Measurements from ENCODE around the gene FAR2.

FAR2 gene

GRCh38 chr12:29191267-29191850 is 42.3 kb downstream of the FAR2 start:
- no peaks in the 10 kb centered on the region for H3K4me1 ChIP-seq (ENCODE audit: control insufficient read depth, insufficient read depth, low read length)
- CTCF ChIA-PET: interaction anchor here (0.6 kb wide), 1 partner anchor 1532 kb away, joined by 3 read pairs; no protein-coding TSS in a partner anchor
- no peaks in the 10 kb centered on the region for H3K9me3 ChIP-seq (ENCODE audit: control insufficient read depth, insufficient read depth, low read depth, low read length)
- H3K36me3 ChIP-seq (ENCODE audit: control insufficient read depth in 2 of 2, insufficient read depth in 1 of 2, low read length in 2 of 2): no peaks in the 10 kb centered on the region
- POLR2A ChIA-PET: interaction anchor here (0.5 kb wide), 1 partner anchor 1087 kb away, joined by 3 read pairs; no protein-coding TSS in a partner anchor
- no peak overlapping the region for H3K4me3 ChIP-seq (ENCODE audit: low read depth, low read length)
- no peak for TF ChIP-seq ZNF362 (tag by site-specific recombination; IDR thresholded peaks at IDR 0.05)
- no peak for TF ChIP-seq ZNF624 (tag by site-specific recombination; IDR thresholded peaks at IDR 0.05)
- no peak for TF ChIP-seq GLIS2 (tag by site-specific recombination; IDR thresholded peaks at IDR 0.05)
- TF ChIP-seq ZNF654 (tag by site-specific recombination; IDR thresholded peaks at IDR 0.05; ENCODE audit: low read depth): no peak
- TF ChIP-seq ZNF701 (tag by site-specific recombination; IDR thresholded peaks at IDR 0.05): no peak
- no peak for TF ChIP-seq SP7 (tag by site-specific recombination; IDR thresholded peaks at IDR 0.05)
- TF ChIP-seq SCRT1 (tag by site-specific recombination; IDR thresholded peaks at IDR 0.05; ENCODE audit: borderline replicate concordance): no peak
- no peak for TF ChIP-seq ZNF670 (tag by site-specific recombination; IDR thresholded peaks at IDR 0.05; ENCODE audit: low read depth)
- TF ChIP-seq ZNF423 (tag by site-specific recombination; IDR thresholded peaks at IDR 0.05): no peak
- no peak for TF ChIP-seq ZNF175 (tag by site-specific recombination; IDR thresholded peaks at IDR 0.05)
- no peak overlapping the region for H3K27ac ChIP-seq (ENCODE audit: extremely low read depth, low read depth, low read length)

- Histone ChIP-seq H3K9me3 (ENCODE audit: control insufficient read depth, insufficient read depth, low read depth, low read length) (no peaks in the 10 kb centered on the region), H3K4me3 (ENCODE audit: low read depth, low read length) (no peak overlapping the region), H3K36me3 (ENCODE audit: control insufficient read depth in 2 of 2, insufficient read depth in 1 of 2, low read length in 2 of 2) (no peaks in the 10 kb centered on the region), H3K27ac (ENCODE audit: extremely low read depth, low read depth, low read length) (no peak overlapping the region), H3K4me1 (ENCODE audit: control insufficient read depth, insufficient read depth, low read length) (no peaks in the 10 kb centered on the region)
- TF ChIP-seq SETDB1 (IDR thresholded peaks at IDR 0.05; ENCODE audit: insufficient read length, low read length) (no peak), SP3 (tag by site-specific recombination; IDR thresholded peaks at IDR 0.05) (no peak), ZNF121 (tag by site-specific recombination; IDR thresholded peaks at IDR 0.05) (no peak), SP7 (tag by site-specific recombination; IDR thresholded peaks at IDR 0.05) (no peak), ZNF449 (tag by site-specific recombination; IDR thresholded peaks at IDR 0.05) (no peak), ZNF521 (tag by site-specific recombination; IDR thresholded peaks at IDR 0.05) (no peak), ZNF184 (tag by site-specific recombination; IDR thresholded peaks at IDR 0.05) (no peak), ZNF548 (tag by site-specific recombination; IDR thresholded peaks at IDR 0.05) (no peak), ZNF366 (tag by site-specific recombination; conservative IDR thresholded peaks at IDR 0.05) (no peak), ZNF514 (tag by site-specific recombination; IDR thresholded peaks at IDR 0.05) (no peak), ZNF660 (tag by site-specific recombination; IDR thresholded peaks at IDR 0.05) (no peak), ZNF324 (tag by site-specific recombination; IDR thresholded peaks at IDR 0.05) (no peak), ZNF549 (tag by site-specific recombination; IDR thresholded peaks at IDR 0.05) (no peak), ZNF510 (tag by site-specific recombination; IDR thresholded peaks at IDR 0.05; ENCODE audit: insufficient replicate concordance) (no peak), ZNF623 (tag by site-specific recombination; IDR thresholded peaks at IDR 0.05) (no peak), ZNF792 (tag by site-specific recombination; IDR thresholded peaks at IDR 0.05) (no peak)
- CTCF ChIA-PET: no interaction called here
- POLR2A ChIA-PET: no interaction called here
Measured at GRCh38 chr12:29198901-29199300, 49.8 kb downstream of the FAR2 start.
